ENCODE measurements around the gene PLK3. TPM values are rescaled to one million over a fixed set of nuclear protein-coding genes. Genes with fewer than 3 reads are reported as not detected.
A peak's percentile ranks its signal among the peaks of the same experiment; 100 is the strongest.

The PLK3 gene
- total and polyA plus RNA-seq, 4 donors: 16.9 to 78.5 (median 37.0) TPM

GRCh38 chr1:44830900-44831304 is 30.7 kb downstream of the PLK3 start:
- H3K27ac ChIP-seq (ENCODE audit: low read depth in 1 of 2, low read length in 1 of 2): no peak overlapping the region
- no peak for TF ChIP-seq CTCF (IDR thresholded peaks at IDR 0.05; ENCODE audit: control extremely low read depth, extremely low read depth)
- H3K27me3 ChIP-seq (ENCODE audit: control insufficient read depth in 3 of 3, insufficient read depth in 3 of 3, low read length in 2 of 3): no peaks in the 10 kb centered on the region
- 82 to 85% methylated on average over 10 of the region's 10 CpGs for WGBS, 2 donors
- H3K36me3 ChIP-seq (ENCODE audit: control insufficient read depth in 4 of 4, insufficient read depth in 4 of 4, low read length in 4 of 4): peaks cover 0 to 16% (median 7%) of the 10 kb centered on the region in 4 donors
- H3K4me3 ChIP-seq: no peak overlapping the region
- no peaks in the 10 kb centered on the region for H3K9me3 ChIP-seq (ENCODE audit: control insufficient read depth in 4 of 4, insufficient read depth in 3 of 4, low read length in 3 of 4)
- H3K9ac ChIP-seq (ENCODE audit: insufficient read depth in 1 of 2, low read length in 2 of 2): no peak overlapping the region
- DNase-seq (no peak), ATAC-seq (ENCODE audit: insufficient read depth, low FRiP score) (no peak)
- peaks cover 0 to 10% (median 0%) of the 10 kb centered on the region in 5 donors for H3K4me1 ChIP-seq (ENCODE audit: control insufficient read depth in 5 of 5, insufficient read depth in 5 of 5, low read length in 5 of 5)

GRCh38 chr1:44831516-44831915 is 31.3 kb downstream of the PLK3 start:
- no peak for DNase-seq

DNA sequence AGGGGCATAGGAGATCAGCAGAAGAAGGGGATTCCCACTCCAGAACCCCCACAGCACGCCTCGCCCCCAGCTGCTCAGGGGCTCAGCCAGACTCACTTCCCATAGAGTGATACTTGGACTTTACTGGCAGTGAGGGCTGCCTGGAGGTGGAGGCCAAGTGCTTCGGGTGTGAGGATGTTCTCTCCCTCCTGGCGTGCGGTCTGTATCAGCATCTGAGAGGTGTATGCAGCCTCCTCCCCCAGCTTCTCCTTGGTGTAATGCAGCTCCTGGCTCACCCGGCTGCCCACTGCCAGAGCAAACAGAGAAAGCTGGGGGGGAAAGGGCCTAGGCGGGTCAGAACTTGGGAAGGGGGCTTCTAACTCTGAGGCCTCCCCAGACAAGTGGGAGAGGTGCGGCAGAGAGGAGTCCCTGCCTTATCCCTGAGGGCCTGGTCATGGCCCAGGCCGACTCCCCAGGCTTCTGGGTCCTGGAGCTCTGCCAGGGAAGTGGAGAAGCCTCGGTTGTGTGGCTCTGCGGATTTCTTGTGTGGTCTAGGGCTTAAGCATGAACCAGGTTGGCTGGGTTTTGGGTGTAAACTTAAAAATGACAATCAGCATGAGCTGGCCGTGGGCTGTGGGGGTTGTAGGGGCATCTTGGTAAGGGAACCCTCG is 32.0 kb downstream of the PLK3 start:
- peaks cover 0 to 13% (median 5%) of the 10 kb centered on the region in 4 donors for H3K36me3 ChIP-seq (ENCODE audit: control insufficient read depth in 4 of 4, insufficient read depth in 4 of 4, low read length in 4 of 4)
- no peak overlapping the region for H3K4me3 ChIP-seq
- DNase-seq: no peak
- no peak overlapping the region for H3K27ac ChIP-seq (ENCODE audit: low read depth in 1 of 2, low read length in 1 of 2)
- H3K9me3 ChIP-seq (ENCODE audit: control insufficient read depth in 4 of 4, insufficient read depth in 3 of 4, low read length in 3 of 4): no peaks in the 10 kb centered on the region
- ATAC-seq (ENCODE audit: insufficient read depth, low FRiP score): no peak
- H3K9ac ChIP-seq (ENCODE audit: insufficient read depth in 1 of 2, low read length in 2 of 2): no peak overlapping the region
- peaks cover 0 to 10% (median 0%) of the 10 kb centered on the region in 5 donors for H3K4me1 ChIP-seq (ENCODE audit: control insufficient read depth in 5 of 5, insufficient read depth in 5 of 5, low read length in 5 of 5)
- 65 to 78% methylated on average over 13 of the region's 13 CpGs for WGBS, 2 donors
- no peak for TF ChIP-seq CTCF (IDR thresholded peaks at IDR 0.05; ENCODE audit: control extremely low read depth, extremely low read depth)
- H3K27me3 ChIP-seq (ENCODE audit: control insufficient read depth in 3 of 3, insufficient read depth in 3 of 3, low read length in 2 of 3): no peaks in the 10 kb centered on the region

More at GRCh38 chr1:44831516-44831915, 31.3 kb downstream of the PLK3 start:
- TF ChIP-seq CTCF (IDR thresholded peaks at IDR 0.05; ENCODE audit: control extremely low read depth, extremely low read depth): no peak
- Histone ChIP-seq H3K27ac (ENCODE audit: low read depth in 1 of 2, low read length in 1 of 2) (no peak overlapping the region), H3K4me3 (no peak overlapping the region), H3K9ac (ENCODE audit: insufficient read depth in 1 of 2, low read length in 2 of 2) (peak overlapping the region in 1 of 2 donors; percentile 20), H3K9me3 (ENCODE audit: control insufficient read depth in 4 of 4, insufficient read depth in 3 of 4, low read length in 3 of 4) (no peaks in the 10 kb centered on the region), H3K4me1 (ENCODE audit: control insufficient read depth in 5 of 5, insufficient read depth in 5 of 5, low read length in 5 of 5) (peaks cover 0 to 10% (median 0%) of the 10 kb centered on the region in 5 donors), H3K27me3 (ENCODE audit: control insufficient read depth in 3 of 3, insufficient read depth in 3 of 3, low read length in 2 of 3) (no peaks in the 10 kb centered on the region), H3K36me3 (ENCODE audit: control insufficient read depth in 4 of 4, insufficient read depth in 4 of 4, low read length in 4 of 4) (peaks cover 0 to 16% (median 7%) of the 10 kb centered on the region in 4 donors)
- ATAC-seq (ENCODE audit: insufficient read depth, low FRiP score): no peak
- WGBS, 2 donors: 20 to 30% methylated on average over 8 to 9 of the region's 9 CpGs
